ENCODE data around the gene LGI4.

Gene LGI4

DNA sequence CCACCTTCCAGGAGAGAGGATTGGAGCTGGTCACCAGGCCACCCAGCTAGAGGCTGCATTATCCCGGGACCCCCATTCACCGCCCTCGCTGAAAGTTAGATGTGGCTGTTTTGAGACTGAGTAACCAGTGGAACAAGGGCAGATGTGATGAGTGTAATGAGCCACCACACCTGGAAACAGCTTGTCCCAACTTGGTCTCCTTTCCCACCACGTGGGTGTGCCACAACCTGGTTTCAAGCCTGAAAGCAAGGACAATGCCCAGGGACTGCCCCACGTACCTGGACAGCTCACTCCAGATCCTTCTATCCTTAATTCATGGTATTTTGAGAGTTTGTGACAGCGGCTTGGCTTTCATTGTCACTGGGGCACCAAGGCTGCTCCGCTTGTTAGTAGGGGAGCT, 7.0 kb downstream of the LGI4 start:
- H2BK12ac ChIP-seq (ENCODE audit: low read length) = no peak overlapping the region
- no peak overlapping the region for H2AFZ ChIP-seq (ENCODE audit: insufficient read depth, low read length, poor library complexity)
- no peaks in the 10 kb centered on the region for H3K79me2 ChIP-seq (ENCODE audit: control insufficient read depth, insufficient read depth, low read length, poor library complexity)
- no peaks in the 10 kb centered on the region for H3K4me1 ChIP-seq (ENCODE audit: control insufficient read depth in 1 of 2, insufficient read depth in 2 of 2, low read length in 2 of 2)
- H3K23ac ChIP-seq (ENCODE audit: low read length) = no peak overlapping the region
- no peak overlapping the region for H2AK5ac ChIP-seq (ENCODE audit: low read length)
- no peak overlapping the region for H3K4me2 ChIP-seq (ENCODE audit: low read length)
- no peaks in the 10 kb centered on the region for H3K27me3 ChIP-seq (ENCODE audit: insufficient read depth, low read length)
- no peak for DNase-seq
- H4K91ac ChIP-seq (ENCODE audit: low read depth, low read length) = no peak overlapping the region
- peaks cover 4% of the 10 kb centered on the region for H3K9me3 ChIP-seq (ENCODE audit: insufficient read depth, low read depth, low read length)
- H3K18ac ChIP-seq (ENCODE audit: low read length) = no peak overlapping the region
- WGBS (ENCODE audit: extremely low coverage, insufficient coverage, insufficient read length) = no CpG with 5 or more reads among the region's 7 CpGs
- no peaks in the 10 kb centered on the region for H3K36me3 ChIP-seq (ENCODE audit: control insufficient read depth in 1 of 2, insufficient read depth in 2 of 2, low read length in 2 of 2)
- H2BK5ac ChIP-seq (ENCODE audit: low read depth, low read length, poor library complexity) = no peak overlapping the region
- no peaks in the 10 kb centered on the region for H3K79me1 ChIP-seq (ENCODE audit: low read length)
- no peak overlapping the region for H3K9ac ChIP-seq (ENCODE audit: low read length)
- H3K4ac ChIP-seq (ENCODE audit: low read depth, low read length) = no peak overlapping the region
- H4K8ac ChIP-seq (ENCODE audit: low read depth, low read length) = no peak overlapping the region
- no peak overlapping the region for H4K12ac ChIP-seq (ENCODE audit: low read depth, low read length)
- H3K14ac ChIP-seq (ENCODE audit: low read length) = no peak overlapping the region
- H3K4me3 ChIP-seq (ENCODE audit: low read depth, low read length) = no peak overlapping the region
- H2BK120ac ChIP-seq (ENCODE audit: insufficient read depth, low read length, poor library complexity) = no peak overlapping the region
- H3K27ac ChIP-seq (ENCODE audit: low read depth, low read length) = no peak overlapping the region

DNA sequence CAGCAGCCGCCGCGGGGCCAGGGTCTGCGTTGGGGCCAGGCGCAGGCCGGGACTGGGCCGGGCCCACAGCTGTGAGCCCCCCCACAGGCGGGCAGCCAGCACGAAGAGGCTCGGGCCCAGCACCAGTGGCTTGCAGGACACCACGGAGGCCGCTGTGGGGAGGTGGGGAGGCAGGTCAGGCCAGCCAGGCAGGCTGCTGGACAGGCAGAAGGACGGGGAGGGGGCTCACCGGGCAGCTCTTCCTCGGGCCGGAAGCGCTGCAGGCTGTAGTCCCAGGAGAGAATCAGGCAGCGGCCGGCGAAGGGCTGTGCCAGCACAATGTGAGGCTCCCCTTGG, 8.3 kb downstream of the LGI4 start:
- peaks cover 2% of the 10 kb centered on the region for H3K9me3 ChIP-seq (ENCODE audit: insufficient read depth, low read depth, low read length)

DNA sequence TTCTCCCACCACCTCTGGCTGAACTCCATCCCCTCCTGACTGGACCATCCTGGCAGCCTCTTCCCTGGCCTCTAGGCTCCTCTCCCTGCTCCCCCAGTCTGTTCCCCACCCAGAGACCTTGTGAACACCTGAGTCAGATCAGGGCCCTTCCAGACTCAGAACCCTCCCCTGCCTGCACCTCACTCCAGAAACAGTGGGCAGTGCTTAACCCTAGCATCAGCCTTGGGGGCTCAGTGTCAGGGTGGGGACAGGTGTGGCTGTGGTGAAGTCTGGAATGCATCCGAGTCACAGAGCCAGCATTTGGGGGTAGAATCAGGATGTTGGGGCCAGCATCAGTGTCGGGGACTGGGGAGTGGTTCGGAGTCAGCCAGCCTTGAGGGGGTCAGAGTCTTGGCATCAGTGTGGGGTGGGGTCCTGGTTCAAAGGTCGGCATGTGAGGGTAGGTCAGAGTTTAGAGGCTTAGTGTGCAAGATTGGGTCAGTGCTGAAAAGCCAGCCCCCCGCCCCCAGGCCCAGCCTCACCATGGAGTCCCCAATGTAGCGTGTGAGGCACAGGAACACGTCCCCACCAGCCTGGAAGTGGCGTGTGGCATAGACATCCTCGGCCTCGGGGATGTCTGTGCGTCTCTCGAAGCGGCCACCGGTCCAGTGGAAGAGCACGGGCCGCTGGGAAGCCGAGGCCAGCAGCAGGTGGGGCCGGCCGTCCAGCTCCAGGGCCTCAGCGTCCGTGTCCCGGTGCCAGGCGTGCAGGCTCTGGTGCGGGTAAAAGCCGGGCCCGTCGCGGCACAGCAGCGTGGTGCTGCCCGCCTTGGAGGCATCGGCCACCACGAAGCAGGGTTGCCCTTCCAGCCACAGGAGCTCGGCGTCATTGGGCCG, 8.9 kb downstream of the LGI4 start:
- no peak overlapping the region for H3K23ac ChIP-seq (ENCODE audit: low read length)
- H2AK5ac ChIP-seq (ENCODE audit: low read length) = no peak overlapping the region
- H2BK12ac ChIP-seq (ENCODE audit: low read length) = no peak overlapping the region
- H3K9ac ChIP-seq (ENCODE audit: low read length) = no peak overlapping the region
- no peak overlapping the region for H4K91ac ChIP-seq (ENCODE audit: low read depth, low read length)
- H3K27ac ChIP-seq (ENCODE audit: low read depth, low read length) = no peak overlapping the region
- no peak overlapping the region for H2BK120ac ChIP-seq (ENCODE audit: insufficient read depth, low read length, poor library complexity)
- no peaks in the 10 kb centered on the region for H3K79me2 ChIP-seq (ENCODE audit: control insufficient read depth, insufficient read depth, low read length, poor library complexity)
- no peak overlapping the region for H3K4me3 ChIP-seq (ENCODE audit: low read depth, low read length)
- H4K8ac ChIP-seq (ENCODE audit: low read depth, low read length) = no peak overlapping the region
- no peak overlapping the region for H2AFZ ChIP-seq (ENCODE audit: insufficient read depth, low read length, poor library complexity)
- no peaks in the 10 kb centered on the region for H3K79me1 ChIP-seq (ENCODE audit: low read length)
- H2BK5ac ChIP-seq (ENCODE audit: low read depth, low read length, poor library complexity) = no peak overlapping the region
- no peaks in the 10 kb centered on the region for H3K27me3 ChIP-seq (ENCODE audit: insufficient read depth, low read length)
- H3K4me2 ChIP-seq (ENCODE audit: low read length) = no peak overlapping the region
- no peak overlapping the region for H3K18ac ChIP-seq (ENCODE audit: low read length)
- no peak overlapping the region for H3K14ac ChIP-seq (ENCODE audit: low read length)
- no peak overlapping the region for H4K12ac ChIP-seq (ENCODE audit: low read depth, low read length)
- WGBS (ENCODE audit: extremely low coverage, insufficient coverage, insufficient read length) = no CpG with 5 or more reads among the region's 35 CpGs
- DNase-seq = no peak
- H3K9me3 ChIP-seq (ENCODE audit: insufficient read depth, low read depth, low read length) = peaks cover 2% of the 10 kb centered on the region
- no peak overlapping the region for H3K4ac ChIP-seq (ENCODE audit: low read depth, low read length)
- H3K36me3 ChIP-seq (ENCODE audit: control insufficient read depth in 1 of 2, insufficient read depth in 2 of 2, low read length in 2 of 2) = no peaks in the 10 kb centered on the region
- no peaks in the 10 kb centered on the region for H3K4me1 ChIP-seq (ENCODE audit: control insufficient read depth in 1 of 2, insufficient read depth in 2 of 2, low read length in 2 of 2)

More for the DNA sequence above, 8.3 kb downstream of the LGI4 start:
- H3K36me3 ChIP-seq (ENCODE audit: control insufficient read depth in 1 of 2, insufficient read depth in 2 of 2, low read length in 2 of 2) = no peaks in the 10 kb centered on the region
- no peak overlapping the region for H4K8ac ChIP-seq (ENCODE audit: low read depth, low read length)
- H3K4me1 ChIP-seq (ENCODE audit: control insufficient read depth in 1 of 2, insufficient read depth in 2 of 2, low read length in 2 of 2) = no peaks in the 10 kb centered on the region
- H2AFZ ChIP-seq (ENCODE audit: insufficient read depth, low read length, poor library complexity) = no peak overlapping the region
- no CpG with 5 or more reads among the region's 20 CpGs for WGBS (ENCODE audit: extremely low coverage, insufficient coverage, insufficient read length)
- no peak for DNase-seq
- no peak overlapping the region for H3K4ac ChIP-seq (ENCODE audit: low read depth, low read length)
- no peak overlapping the region for H2BK12ac ChIP-seq (ENCODE audit: low read length)
- H3K9ac ChIP-seq (ENCODE audit: low read length) = no peak overlapping the region
- no peak overlapping the region for H4K91ac ChIP-seq (ENCODE audit: low read depth, low read length)
- H3K27me3 ChIP-seq (ENCODE audit: insufficient read depth, low read length) = no peaks in the 10 kb centered on the region
- no peak overlapping the region for H2AK5ac ChIP-seq (ENCODE audit: low read length)
- no peak overlapping the region for H4K12ac ChIP-seq (ENCODE audit: low read depth, low read length)
- H3K4me3 ChIP-seq (ENCODE audit: low read depth, low read length) = no peak overlapping the region
- H3K14ac ChIP-seq (ENCODE audit: low read length) = no peak overlapping the region
- H3K79me2 ChIP-seq (ENCODE audit: control insufficient read depth, insufficient read depth, low read length, poor library complexity) = no peaks in the 10 kb centered on the region
- no peak overlapping the region for H3K18ac ChIP-seq (ENCODE audit: low read length)
- no peak overlapping the region for H3K23ac ChIP-seq (ENCODE audit: low read length)
- no peak overlapping the region for H3K4me2 ChIP-seq (ENCODE audit: low read length)
- H2BK5ac ChIP-seq (ENCODE audit: low read depth, low read length, poor library complexity) = no peak overlapping the region
- H2BK120ac ChIP-seq (ENCODE audit: insufficient read depth, low read length, poor library complexity) = no peak overlapping the region
- no peak overlapping the region for H3K27ac ChIP-seq (ENCODE audit: low read depth, low read length)
- H3K79me1 ChIP-seq (ENCODE audit: low read length) = no peaks in the 10 kb centered on the region

DNA sequence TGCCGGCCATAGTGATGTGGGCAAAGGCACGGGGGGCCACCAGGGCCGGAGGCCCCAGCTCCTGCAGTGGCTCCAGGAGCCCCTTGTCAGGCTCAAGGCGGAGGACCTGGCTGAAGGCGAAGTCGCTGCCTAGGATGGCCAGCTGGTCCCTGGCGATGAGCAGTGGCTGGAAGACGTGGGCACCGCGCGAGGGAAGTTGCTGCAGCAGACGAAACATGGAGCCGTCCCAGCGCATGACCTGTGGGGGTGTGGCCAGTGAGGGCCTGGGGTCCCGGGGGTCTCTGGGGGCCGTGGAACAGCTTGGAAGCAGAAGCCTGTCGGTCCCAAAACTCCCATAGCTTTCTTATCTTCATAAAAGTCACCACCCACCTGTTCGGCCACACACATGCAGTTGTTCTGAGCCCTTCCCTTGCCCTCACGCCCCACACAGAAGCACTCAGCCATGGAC, 9.6 kb downstream of the LGI4 start:
- no peak overlapping the region for H2BK5ac ChIP-seq (ENCODE audit: low read depth, low read length, poor library complexity)

More for the DNA sequence above, 9.6 kb downstream of the LGI4 start:
- H3K27ac ChIP-seq (ENCODE audit: low read depth, low read length) = no peak overlapping the region
- no peaks in the 10 kb centered on the region for H3K4me1 ChIP-seq (ENCODE audit: control insufficient read depth in 1 of 2, insufficient read depth in 2 of 2, low read length in 2 of 2)
- H3K4me2 ChIP-seq (ENCODE audit: low read length) = no peak overlapping the region
- no peak overlapping the region for H3K18ac ChIP-seq (ENCODE audit: low read length)
- DNase-seq = no peak
- no CpG with 5 or more reads among the region's 19 CpGs for WGBS (ENCODE audit: extremely low coverage, insufficient coverage, insufficient read length)
- H3K9ac ChIP-seq (ENCODE audit: low read length) = no peak overlapping the region
- peaks cover 2% of the 10 kb centered on the region for H3K9me3 ChIP-seq (ENCODE audit: insufficient read depth, low read depth, low read length)
- H2BK12ac ChIP-seq (ENCODE audit: low read length) = no peak overlapping the region
- no peaks in the 10 kb centered on the region for H3K79me2 ChIP-seq (ENCODE audit: control insufficient read depth, insufficient read depth, low read length, poor library complexity)
- H4K12ac ChIP-seq (ENCODE audit: low read depth, low read length) = no peak overlapping the region
- no peaks in the 10 kb centered on the region for H3K36me3 ChIP-seq (ENCODE audit: control insufficient read depth in 1 of 2, insufficient read depth in 2 of 2, low read length in 2 of 2)
- no peak overlapping the region for H3K14ac ChIP-seq (ENCODE audit: low read length)
- H2BK120ac ChIP-seq (ENCODE audit: insufficient read depth, low read length, poor library complexity) = no peak overlapping the region
- no peak overlapping the region for H4K8ac ChIP-seq (ENCODE audit: low read depth, low read length)
- no peak overlapping the region for H3K4me3 ChIP-seq (ENCODE audit: low read depth, low read length)
- H3K4ac ChIP-seq (ENCODE audit: low read depth, low read length) = no peak overlapping the region
- H4K91ac ChIP-seq (ENCODE audit: low read depth, low read length) = no peak overlapping the region
- H2AFZ ChIP-seq (ENCODE audit: insufficient read depth, low read length, poor library complexity) = no peak overlapping the region
- H2AK5ac ChIP-seq (ENCODE audit: low read length) = no peak overlapping the region
- H3K23ac ChIP-seq (ENCODE audit: low read length) = no peak overlapping the region
- no peaks in the 10 kb centered on the region for H3K79me1 ChIP-seq (ENCODE audit: low read length)
- no peaks in the 10 kb centered on the region for H3K27me3 ChIP-seq (ENCODE audit: insufficient read depth, low read length)
